K562 (cell line): ENCODE data around the gene RGS13.

Experiments
- CHAMP1 ChIP-seq: fragments of 450-650 bp; IDR thresholded peaks from 2 replicates; pipeline ENCODE4 v1.6.1; 2016; ENCODE audit warnings: mild to moderate bottlenecking
- CREM ChIP-seq: IDR thresholded peaks from 2 replicates; pipeline ENCODE4 v1.6.1; 2014; ENCODE audit warnings: antibody characterized with exemption, low read depth
- HDAC2 ChIP-seq: fragments of 450-650 bp; IDR thresholded peaks from 2 replicates; pipeline ENCODE4 v1.6.1; 2016; ENCODE audit warnings: mild to moderate bottlenecking
- POLR2A ChIP-seq: fragments of 450-650 bp; conservative IDR thresholded peaks from 2 replicates; pipeline ENCODE4 v1.6.1; 2016
- POLR2AphosphoS2 ChIP-seq: IDR thresholded peaks from 2 replicates; pipeline ENCODE4 v1.6.1; 2012; ENCODE audit warnings: low read length, improper control_type of control experiment
- POLR2AphosphoS5 ChIP-seq: IDR thresholded peaks from 2 replicates; pipeline ENCODE4 v1.6.1; 2011; ENCODE audit warnings: mild to moderate bottlenecking, low read depth, low read length, moderate library complexity; ENCODE audit not compliant: control insufficient read depth, insufficient read depth
- TFE3 ChIP-seq: fragments of 450-650 bp; formaldehyde crosslinking; IDR thresholded peaks from 2 replicates; pipeline ENCODE4 v1.4.0; 2020; ENCODE audit warnings: mild to moderate bottlenecking, mixed read lengths
- USF2 ChIP-seq: sonication (generic); formaldehyde crosslinking; IDR thresholded peaks from 2 replicates; pipeline ENCODE4 v1.5.0; 2020; ENCODE audit warnings: missing genetic modification reagents
- YY1 ChIP-seq, 3 experiments: IDR thresholded peaks; 2 replicates each; pipeline ENCODE4 v1.6.1; 2011; ENCODE audit warnings: low read length in 2 of 3, mild to moderate bottlenecking in 2 of 3, moderate library complexity in 2 of 3, borderline replicate concordance in 1 of 3, control low read depth in 1 of 3, low read depth in 1 of 3; ENCODE audit not compliant: insufficient read depth in 3 of 3, insufficient replicate concordance in 2 of 3, control insufficient read depth in 1 of 3, insufficient read length in 1 of 3; ENCODE audit errors: extremely low read depth in 1 of 3
- ZNF311 ChIP-seq: fragments of 250-450 bp; sonication (Bioruptor Pico); IDR thresholded peaks from 2 replicates; pipeline ENCODE4 v1.4.0; 2020; ENCODE audit warnings: mild to moderate bottlenecking, moderate library complexity
- ZNF511 ChIP-seq: sonication (generic); formaldehyde crosslinking; IDR thresholded peaks from 2 replicates; pipeline ENCODE4 v1.8.0; 2022; ENCODE audit warnings: mild to moderate bottlenecking, missing genetic modification reagents

- TF ChIP-seq CREM (no peak), POLR2A (no peak), POLR2AphosphoS5 (no peak), USF2 (CRISPR knock-in tag) (no peak), ZNF311 (CRISPR knock-in tag) (no peak), HDAC2 (no peak), POLR2AphosphoS2 (no peak), YY1 (IDR thresholded peaks at IDR 0.05; ENCODE audit: borderline replicate concordance in 1 of 3, control insufficient read depth in 1 of 3, extremely low read depth in 1 of 3, insufficient read depth in 3 of 3, insufficient read length in 1 of 3, insufficient replicate concordance in 2 of 3, low read depth in 1 of 3, low read length in 2 of 3) (no peak), CHAMP1 (no peak), ZNF511 (CRISPR knock-in tag) (no peak), TFE3 (no peak)
Observed at GRCh38 chr1:192658255-192658654, 22.3 kb downstream of the RGS13 start.
